HepG2 (cell line): ENCODE results near the gene MIA2. TPM values are rescaled to one million over a fixed set of nuclear protein-coding genes. Genes with fewer than 3 reads are reported as not detected.

Experiments used
- ARID2 ChIP-seq: sonication (generic); formaldehyde crosslinking; IDR thresholded peaks from 2 replicates; pipeline ENCODE4 v1.8.1; 2022; ENCODE audit warnings: mild to moderate bottlenecking, missing genetic modification reagents, borderline replicate concordance
- YEATS4 ChIP-seq: sonication (generic); formaldehyde crosslinking; IDR thresholded peaks from 2 replicates; pipeline ENCODE4 v1.4.0; 2020; ENCODE audit warnings: missing genetic modification reagents, borderline replicate concordance
- ZNF234 ChIP-seq: sonication (generic); formaldehyde crosslinking; conservative IDR thresholded peaks from 2 replicates; pipeline ENCODE4 v1.5.1; 2020; ENCODE audit warnings: mild to moderate bottlenecking, missing genetic modification reagents
- polyA plus RNA-seq, 8 experiments: library from polyadenylated mRNA; depleted of rRNA in 3 of 8; stranded (reverse) in 7 of 8; unstranded in 1 of 8; fragments of >200 nt; fragmentation: Illumina TruSeq in 4 of 8; extraction: Trizol in 4 of 8; gene quantifications; 2 replicates each; pipeline versions ENCODE4 v1.2.1 to v1.2.3, GENCODE V29; 2011 to 2016; ENCODE audit warnings: low read depth in 4 of 8, missing spikeins in 1 of 8, mixed read lengths in 1 of 8; ENCODE audit not compliant: insufficient read depth in 1 of 8
- total RNA-seq, 5 experiments: library from RNA; depleted of rRNA; stranded (reverse); fragments of >200 nt; fragmentation: Illumina TruSeq; extraction: Trizol; gene quantifications; 2 replicates each; pipeline ENCODE4 v1.2.3, GENCODE V29; 2016; ENCODE audit warnings: low read depth in 1 of 5
- TF ChIP-seq, protein P1 (sequence below), 2 experiments: fragments of 450-650 bp in 1 of 2; sonication (generic) in 1 of 2; formaldehyde crosslinking in 1 of 2; IDR thresholded peaks; 2 replicates each; pipeline versions ENCODE4 v1.6.1 to v1.8.0; 2016 to 2022; ENCODE audit warnings: antibody characterized with exemption in 1 of 2, mild to moderate bottlenecking in 1 of 2, missing genetic modification reagents in 1 of 2
- TF ChIP-seq, protein P2 (sequence below): IDR thresholded peaks from 2 replicates; pipeline ENCODE4 v1.6.1; 2016; ENCODE audit warnings: missing genetic modification reagents, missing compliant biosample characterization

Gene MIA2
- total and polyA plus RNA-seq, 2 of the 13 experiments (the other 11 are each of a cell fraction or from before 2014, with no cell fraction given) = 134 to 158 TPM

DNA sequence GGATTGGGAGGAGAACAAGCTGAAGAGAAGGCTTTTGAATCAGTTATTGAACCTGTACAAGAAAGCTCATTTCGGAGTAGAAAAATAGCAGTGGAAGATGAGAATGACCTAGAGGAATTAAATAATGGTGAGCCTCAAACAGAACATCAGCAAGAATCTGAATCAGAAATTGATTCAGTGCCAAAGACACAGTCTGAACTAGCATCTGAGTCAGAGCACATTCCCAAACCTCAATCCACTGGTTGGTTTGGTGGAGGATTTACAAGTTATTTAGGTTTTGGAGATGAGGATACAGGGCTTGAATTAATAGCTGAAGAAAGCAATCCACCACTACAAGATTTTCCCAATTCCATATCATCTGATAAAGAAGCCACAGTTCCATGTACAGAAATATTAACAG lies 13.5 kb downstream of the MIA2 start (continued):
- TF ChIP-seq, protein P1, sequence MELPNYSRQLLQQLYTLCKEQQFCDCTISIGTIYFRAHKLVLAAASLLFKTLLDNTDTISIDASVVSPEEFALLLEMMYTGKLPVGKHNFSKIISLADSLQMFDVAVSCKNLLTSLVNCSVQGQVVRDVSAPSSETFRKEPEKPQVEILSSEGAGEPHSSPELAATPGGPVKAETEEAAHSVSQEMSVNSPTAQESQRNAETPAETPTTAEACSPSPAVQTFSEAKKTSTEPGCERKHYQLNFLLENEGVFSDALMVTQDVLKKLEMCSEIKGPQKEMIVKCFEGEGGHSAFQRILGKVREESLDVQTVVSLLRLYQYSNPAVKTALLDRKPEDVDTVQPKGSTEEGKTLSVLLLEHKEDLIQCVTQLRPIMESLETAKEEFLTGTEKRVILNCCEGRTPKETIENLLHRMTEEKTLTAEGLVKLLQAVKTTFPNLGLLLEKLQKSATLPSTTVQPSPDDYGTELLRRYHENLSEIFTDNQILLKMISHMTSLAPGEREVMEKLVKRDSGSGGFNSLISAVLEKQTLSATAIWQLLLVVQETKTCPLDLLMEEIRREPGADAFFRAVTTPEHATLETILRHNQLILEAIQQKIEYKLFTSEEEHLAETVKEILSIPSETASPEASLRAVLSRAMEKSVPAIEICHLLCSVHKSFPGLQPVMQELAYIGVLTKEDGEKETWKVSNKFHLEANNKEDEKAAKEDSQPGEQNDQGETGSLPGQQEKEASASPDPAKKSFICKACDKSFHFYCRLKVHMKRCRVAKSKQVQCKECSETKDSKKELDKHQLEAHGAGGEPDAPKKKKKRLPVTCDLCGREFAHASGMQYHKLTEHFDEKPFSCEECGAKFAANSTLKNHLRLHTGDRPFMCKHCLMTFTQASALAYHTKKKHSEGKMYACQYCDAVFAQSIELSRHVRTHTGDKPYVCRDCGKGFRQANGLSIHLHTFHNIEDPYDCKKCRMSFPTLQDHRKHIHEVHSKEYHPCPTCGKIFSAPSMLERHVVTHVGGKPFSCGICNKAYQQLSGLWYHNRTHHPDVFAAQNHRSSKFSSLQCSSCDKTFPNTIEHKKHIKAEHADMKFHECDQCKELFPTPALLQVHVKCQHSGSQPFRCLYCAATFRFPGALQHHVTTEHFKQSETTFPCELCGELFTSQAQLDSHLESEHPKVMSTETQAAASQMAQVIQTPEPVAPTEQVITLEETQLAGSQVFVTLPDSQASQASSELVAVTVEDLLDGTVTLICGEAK (IDR thresholded peaks at IDR 0.05) = no peak
- TF ChIP-seq, protein P1 (CRISPR knock-in tag; IDR thresholded peaks at IDR 0.05) = no peak
- TF ChIP-seq ZNF234 (CRISPR knock-in tag) = no peak
- no peak for TF ChIP-seq ARID2 (CRISPR knock-in tag)
- TF ChIP-seq YEATS4 (CRISPR knock-in tag) = no peak
- TF ChIP-seq, protein P2, sequence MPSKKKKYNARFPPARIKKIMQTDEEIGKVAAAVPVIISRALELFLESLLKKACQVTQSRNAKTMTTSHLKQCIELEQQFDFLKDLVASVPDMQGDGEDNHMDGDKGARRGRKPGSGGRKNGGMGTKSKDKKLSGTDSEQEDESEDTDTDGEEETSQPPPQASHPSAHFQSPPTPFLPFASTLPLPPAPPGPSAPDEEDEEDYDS (CRISPR knock-in tag) = no peak
- TF ChIP-seq, all 625 proteins: peak for 0
